Fibroblast of the conjunctiva (primary cell): ENCODE data around the gene ZSCAN23.
"Not testable (repeated sequence)": the region's sequence is repeated elsewhere in the genome, so short reads cannot be mapped to it uniquely, and the experiment has no call there.

Experiments
- DNase-seq: peaks from one replicate; pipeline ENCODE4 v3.0.0-alpha.2; 2010; ENCODE audit warnings: low read depth

The ZSCAN23 gene

GRCh38 chr6:28443112-28443773 is at the start of gene ZSCAN23:
Gene ZSCAN23, minus strand, starts transcription at chr6:28443491. Its CDS starts 7,225 bp downstream, at chr6:28436266.
- peak; percentile 67 for DNase-seq

- no peak for DNase-seq
These were observed 48.7 kb upstream of the ZSCAN23 start for GRCh38 chr6:28491984-28492317.

DNA sequence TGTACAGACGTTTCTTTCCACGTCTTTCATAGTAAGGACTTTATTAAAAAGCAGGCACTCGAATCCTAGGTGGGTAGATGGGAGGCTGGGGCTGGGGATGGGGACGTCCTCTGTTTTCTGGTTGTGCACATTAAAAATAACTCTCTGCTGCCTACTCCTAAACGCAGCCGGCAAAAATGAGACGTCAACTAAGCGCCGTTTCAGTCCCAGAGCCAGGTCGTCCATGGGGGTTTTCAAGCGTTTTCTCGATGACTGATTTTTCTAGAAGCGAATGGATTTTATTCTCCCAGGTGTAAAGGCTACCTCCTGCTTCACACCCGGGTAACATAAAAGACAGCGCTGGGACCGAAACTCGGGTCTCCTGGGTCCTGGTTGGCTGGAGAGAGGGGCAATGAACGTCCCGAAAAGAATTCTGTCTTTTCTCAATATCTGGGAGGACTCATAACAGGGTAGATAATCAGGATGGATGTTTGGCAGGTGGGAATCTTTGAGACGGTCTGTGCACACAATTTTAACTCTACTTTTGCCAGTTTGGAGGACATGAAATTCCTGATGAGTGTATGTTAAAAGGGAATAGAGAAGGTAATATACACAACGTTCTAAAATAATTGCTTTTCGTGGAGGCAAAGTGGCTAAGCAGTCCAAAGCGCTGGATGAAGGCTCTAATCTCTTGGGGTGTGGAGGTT is 47.1 kb upstream of the ZSCAN23 start:
- no peak for DNase-seq

GRCh38 chr6:28489366-28490204 is 46.3 kb upstream of the ZSCAN23 start:
- DNase-seq, result peak; percentile 80

DNA sequence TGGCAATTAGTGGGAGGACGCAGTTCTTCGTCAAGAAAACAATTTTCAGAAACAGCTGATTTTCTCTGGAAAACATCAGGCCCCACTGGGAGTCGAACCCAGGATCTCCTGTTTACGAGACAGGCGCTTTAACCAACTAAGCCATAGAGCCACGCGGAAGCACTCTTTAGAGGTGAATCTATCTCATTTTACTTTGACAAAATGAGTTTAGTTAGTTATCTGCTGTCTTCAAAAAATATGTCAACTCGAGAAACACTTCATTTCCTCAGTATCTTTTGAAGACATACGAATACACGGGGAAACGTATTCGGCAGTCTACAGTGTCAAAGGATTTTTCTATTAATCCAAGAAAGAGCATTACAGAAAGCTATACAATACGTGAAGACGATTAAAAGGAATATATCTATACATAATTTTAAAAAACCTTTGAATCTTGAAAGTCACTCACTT is 45.6 kb upstream of the ZSCAN23 start:
- peak; percentile 69 for DNase-seq

DNA sequence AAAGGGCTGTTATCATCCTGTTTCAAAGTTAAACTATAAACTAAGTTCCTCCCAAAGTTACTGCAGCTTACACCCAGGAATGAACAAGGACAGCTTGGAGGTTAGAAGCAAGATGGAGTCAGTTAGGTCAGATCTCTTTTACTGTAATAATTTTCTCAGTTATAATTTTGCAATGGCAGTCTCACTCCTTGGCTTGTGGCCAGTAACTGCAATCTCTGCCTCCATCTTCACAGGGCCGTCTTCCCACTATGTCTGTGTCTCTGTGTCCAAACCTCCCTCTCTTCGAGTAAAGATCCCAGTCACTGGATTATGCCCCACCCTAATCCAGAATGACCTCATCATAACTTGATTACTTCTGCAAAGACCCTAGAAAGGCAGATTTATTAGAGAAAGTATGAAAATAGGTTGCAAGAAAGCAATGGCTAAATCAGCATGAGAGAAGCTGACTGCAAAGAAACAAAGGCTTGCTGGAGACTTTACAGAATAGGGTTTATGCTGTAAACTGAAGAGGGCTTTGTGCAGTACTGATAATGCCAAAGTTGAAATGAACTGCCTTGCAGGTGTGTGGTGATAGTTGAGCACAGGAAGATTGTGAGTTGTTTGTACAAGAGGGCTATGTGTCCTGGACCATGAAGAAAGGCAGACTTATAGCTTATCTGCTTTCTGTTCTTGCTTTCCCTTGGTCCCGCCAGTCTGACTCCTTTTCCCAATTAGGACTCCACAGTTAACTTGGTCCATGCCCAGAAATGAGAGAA is 43.9 kb upstream of the ZSCAN23 start:
- no peak for DNase-seq

DNA sequence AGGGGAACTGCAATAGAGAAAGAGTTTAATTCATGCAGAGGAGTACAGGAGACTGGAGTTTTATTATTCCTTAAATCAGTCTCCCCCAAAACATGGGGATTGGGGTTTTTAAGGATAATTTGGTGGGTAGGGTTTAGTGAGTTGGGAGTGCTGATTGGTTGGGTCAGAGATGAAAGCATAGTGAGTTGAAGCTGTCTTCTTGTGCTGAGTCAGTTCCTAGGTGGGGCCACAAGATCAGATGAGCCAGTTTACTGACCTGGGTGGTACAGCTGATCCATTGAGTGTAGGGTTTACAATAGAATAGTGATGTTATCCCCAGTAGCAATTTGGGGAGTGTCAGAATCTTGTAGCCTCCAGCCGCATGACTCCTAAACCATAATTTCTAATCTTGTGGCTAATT is 43.2 kb upstream of the ZSCAN23 start:
- DNase-seq, result no peak

DNA sequence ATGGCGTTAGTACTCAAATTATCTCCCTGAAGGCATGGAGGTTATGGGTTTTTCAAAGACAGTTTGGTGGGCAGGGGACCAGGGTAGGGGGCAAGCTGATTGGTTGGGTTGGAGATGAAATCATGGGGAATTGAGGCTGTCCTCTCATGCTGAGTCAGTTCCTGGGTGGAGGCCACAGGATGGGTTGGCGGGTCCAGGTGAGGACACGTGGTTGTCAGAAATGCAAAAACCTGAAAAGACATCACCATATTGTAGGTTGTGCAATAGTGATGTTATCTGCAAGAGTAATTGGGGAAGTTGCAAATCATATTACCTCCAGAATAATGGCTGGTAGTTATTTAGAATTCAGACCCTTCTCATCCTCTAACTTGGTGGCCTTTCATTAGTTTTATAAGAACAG is 42.2 kb upstream of the ZSCAN23 start:
- DNase-seq, result no peak

- DNase-seq, result no peak
These were observed 37.1 kb upstream of the ZSCAN23 start for GRCh38 chr6:28480253-28480932.

DNA sequence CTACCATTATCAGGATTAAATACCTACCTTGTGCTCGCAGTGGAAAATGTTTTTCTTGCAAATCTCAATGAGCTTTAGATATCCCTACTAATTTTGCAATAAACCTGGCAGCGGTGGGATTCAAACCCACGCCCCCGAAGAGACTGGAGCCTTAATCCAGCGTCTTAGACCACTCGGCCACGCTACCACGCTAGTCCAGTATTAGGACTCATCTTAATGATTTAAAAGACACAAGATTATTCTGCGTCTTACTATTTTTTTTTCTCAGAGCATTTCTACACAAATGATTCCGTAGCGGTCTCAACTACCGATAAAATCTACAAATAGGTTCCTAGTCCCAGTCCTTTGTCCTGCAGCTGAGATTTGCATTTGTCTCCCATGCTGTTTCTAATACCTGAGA is 35.2 kb upstream of the ZSCAN23 start:
- no peak for DNase-seq

DNA sequence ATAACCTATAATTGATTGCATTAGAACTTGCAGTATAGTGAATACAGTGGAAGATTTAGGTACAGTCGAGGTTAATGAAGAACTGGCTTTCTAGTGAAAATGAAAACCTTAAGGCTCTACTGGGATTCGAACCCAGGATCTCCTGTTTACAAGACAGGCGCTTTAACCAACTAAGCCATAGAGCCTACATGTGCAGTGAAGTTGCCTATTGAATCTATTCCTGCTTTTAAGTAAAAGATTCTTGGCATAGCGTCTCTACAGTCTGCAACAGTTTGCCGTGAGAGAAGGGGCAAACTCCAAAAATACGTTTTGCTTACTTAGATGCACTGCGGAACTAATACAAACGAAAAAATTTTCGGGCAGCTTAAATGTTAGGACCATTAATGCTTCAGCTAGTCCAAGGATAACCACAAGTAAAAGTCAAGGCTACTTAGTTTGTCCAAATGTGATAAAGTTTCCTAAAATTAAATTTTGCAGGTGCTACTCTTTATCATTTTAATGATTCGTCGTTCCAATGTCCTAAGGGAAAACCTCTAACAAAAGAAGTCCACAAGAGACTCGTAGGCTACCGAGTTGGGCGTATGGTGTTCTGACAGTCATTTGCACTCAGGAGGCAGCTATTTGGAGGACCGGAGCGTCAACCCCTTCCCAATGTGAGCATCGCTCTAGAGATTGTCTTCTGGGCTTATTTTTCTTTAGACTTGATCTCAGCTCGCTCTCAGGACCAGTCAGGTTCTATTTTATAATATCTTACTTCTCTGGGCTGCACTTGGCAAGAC is 31.3 kb upstream of the ZSCAN23 start:
- DNase-seq, result peak; percentile 87

- DNase-seq, result not testable (repeated sequence)
These were observed 26.0 kb upstream of the ZSCAN23 start for GRCh38 chr6:28469153-28469745.

DNA sequence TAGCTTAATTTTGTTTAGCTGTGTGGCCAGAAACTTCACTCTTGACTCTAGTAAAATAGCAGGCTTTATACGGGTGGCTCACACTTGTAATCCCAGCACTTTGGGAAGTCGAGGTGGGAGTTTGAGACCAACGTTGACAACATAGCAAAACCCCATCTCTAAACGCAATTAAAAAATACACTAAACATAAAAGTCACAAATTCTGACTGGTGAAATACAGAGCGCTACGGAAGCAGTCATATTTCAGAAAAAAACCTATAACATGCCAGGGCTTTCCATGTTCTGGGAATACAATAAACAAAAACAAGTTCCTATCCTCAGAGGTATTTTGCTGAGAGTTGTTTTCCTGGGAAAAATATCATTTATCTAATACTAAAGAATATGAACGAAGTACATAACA is 24.8 kb upstream of the ZSCAN23 start:
- DNase-seq, result no peak

- no peak for DNase-seq
These were observed 19.1 kb upstream of the ZSCAN23 start for GRCh38 chr6:28462401-28462800.

DNA sequence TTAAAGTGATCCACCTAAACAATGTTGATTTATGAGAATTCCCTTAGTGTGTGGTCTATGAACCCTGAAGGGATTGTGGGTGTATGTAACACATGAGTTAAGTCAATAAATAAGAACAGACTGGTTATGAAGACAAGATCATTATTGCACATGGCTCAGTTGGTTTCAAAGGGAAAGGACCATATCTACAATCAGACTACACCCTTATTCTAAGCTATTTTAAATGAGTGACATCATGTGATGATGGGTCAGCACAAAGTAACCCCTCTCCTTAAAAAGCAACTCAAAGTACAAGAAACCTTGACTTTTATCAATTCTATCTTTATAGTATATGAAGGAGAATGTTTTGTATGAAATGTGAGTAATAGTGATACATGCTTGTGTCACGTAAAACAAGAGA is 15.3 kb upstream of the ZSCAN23 start:
- no peak for DNase-seq

DNA sequence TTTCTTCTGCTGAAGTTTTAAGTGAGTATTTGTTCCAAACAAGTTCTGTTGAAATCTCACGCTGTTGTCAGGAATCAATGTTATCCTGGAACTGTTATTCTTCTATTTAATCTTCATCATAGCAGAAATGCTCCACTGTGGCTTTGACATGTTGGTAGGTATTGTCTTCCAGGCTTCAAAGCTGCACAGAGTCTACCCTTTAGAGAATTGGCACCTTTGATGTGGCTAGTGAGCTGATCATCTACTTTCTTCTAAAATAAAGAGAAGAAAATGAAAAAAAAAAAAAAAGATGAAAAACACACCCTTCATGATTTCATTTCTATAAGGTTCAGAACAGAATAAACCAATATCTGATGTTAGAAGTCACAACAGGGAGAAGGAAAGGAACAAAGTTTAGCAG is 5.8 kb upstream of the ZSCAN23 start:
- no peak for DNase-seq

DNA sequence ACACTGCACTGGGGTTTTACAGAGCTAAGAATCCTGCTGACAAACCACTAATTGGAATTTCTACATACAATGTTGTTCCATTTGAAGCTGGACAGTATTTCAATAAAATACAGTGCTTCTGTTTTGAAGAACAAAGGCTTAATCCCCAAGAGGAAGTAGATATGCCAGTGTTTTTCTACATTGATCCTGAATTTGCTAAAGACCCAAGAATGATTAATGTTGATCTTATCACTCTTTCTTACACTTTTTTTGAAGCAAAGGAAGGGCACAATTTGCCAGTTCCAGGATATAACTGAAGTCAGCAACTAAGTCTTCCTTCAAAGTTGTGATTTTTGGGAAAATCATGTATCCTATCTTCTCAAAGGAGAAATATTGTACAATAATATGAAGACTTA is 4.2 kb upstream of the ZSCAN23 start:
- not testable (repeated sequence) for DNase-seq

- DNase-seq, result no peak
These were observed 3.7 kb upstream of the ZSCAN23 start for GRCh38 chr6:28446818-28447511.

DNA sequence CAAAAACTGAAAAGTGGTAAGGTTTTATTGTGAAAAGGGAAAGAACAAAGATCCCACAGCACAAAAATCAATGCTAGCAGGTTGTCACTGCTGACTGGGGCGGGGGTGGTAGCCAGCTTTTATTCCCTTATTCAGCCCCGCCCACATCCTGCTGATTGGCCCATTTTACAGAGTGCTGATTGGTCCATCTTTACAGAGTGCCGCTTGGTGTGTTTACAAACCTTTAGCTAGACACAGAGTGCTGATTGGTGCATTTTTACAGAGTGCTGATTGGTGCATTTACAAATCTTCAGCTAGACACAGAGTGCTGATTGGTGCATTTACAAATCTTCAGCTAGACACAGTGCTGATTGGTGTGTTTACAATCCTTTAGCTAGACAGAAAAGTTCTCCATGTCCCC is 1.5 kb upstream of the ZSCAN23 start:
- DNase-seq, result not testable (repeated sequence)

- no peak for DNase-seq
These were observed 705 bp downstream of the ZSCAN23 start for GRCh38 chr6:28442586-28442985.
